Measurements from ENCODE around the gene RGS3.
"Not testable (repeated sequence)": the region's sequence is repeated elsewhere in the genome, so short reads cannot be mapped to it uniquely, and the experiment has no call there.

Gene RGS3

GRCh38 chr9:113463418-113464285, at the start of gene RGS3:
TSS of gene RGS3 (plus strand) at chr9:113463727. CDS start at chr9:113463803, 76 bp downstream.
- no peak for DNase-seq (ENCODE audit: low read depth in 2 of 2)

DNA sequence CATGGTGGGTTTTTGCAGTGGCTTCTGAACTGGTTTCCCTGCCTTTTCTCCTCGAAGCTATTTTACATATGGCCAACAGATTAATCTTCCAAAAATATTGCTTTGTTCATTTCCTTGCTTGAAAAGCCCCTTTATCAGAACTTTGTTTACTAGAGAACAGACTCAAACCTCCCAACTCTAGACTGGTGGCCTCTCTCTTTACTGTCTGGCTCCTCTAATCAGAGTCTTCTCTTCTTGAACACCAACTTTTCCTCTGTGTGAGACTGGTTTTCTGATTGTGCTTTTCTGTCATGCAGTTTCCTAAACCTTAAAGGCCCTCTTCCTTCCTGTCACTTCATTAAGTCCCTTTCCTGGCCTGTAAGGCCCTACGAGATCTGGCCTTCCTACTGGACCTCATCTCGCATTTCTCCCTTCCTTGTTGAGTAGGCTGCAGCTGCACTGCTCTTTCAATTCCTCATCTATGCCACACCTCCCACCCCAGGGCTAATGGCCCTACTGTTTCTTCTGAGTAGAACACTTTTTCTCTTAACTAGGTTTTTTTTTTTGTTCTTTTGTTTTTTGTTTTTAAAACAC, 47.3 kb upstream of the RGS3 start:
- no peak for DNase-seq (ENCODE audit: low read depth in 2 of 2)

- no peak for DNase-seq (ENCODE audit: low read depth in 2 of 2)
Observed at GRCh38 chr9:113417370-113417769, 46.2 kb upstream of the RGS3 start.

- DNase-seq (ENCODE audit: low read depth in 2 of 2): no peak
Observed at GRCh38 chr9:113421726-113422125, 41.8 kb upstream of the RGS3 start.

DNA sequence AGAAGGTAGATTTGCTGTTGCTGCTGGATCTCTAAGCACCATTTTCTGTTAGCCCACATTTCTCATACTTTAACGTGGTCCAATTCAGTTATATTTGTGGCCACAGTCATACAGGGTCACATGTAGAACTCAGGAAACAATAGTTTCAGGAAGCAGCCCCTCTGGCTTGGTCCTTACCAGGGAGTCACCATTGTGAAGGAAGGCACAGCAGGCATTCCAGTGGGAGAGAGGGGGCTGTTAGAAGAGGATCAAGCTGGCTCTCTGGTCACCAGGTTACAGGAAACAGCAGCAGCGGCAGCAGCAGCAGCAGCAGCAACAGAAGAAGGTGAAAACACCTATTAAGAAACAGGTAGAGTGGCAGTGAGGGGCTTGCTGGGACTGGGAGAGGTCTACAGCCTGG, 38.5 kb upstream of the RGS3 start:
- no peak for DNase-seq (ENCODE audit: low read depth in 2 of 2)

DNA sequence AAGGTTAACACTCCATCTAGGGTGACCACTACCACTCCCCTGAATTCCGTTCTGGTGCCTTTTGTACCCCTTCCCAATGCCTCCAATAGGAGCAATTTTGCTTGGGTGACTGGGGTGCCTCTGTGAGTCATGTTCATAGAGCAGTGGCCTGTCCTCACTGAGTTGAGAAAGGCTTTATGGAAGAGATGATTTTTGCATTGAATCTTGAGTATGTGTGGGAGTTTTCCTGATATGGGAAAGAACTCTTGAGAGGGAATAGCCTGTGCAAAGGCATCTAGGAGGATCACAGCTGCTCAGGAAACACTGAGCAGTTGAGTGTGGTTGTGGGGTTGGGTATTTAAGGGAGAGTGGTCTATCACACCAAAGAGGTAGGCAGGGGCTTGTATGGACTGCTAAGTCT, 36.8 kb upstream of the RGS3 start:
- no peak for DNase-seq (ENCODE audit: low read depth in 2 of 2)

- no peak for DNase-seq (ENCODE audit: low read depth in 2 of 2)
Observed at GRCh38 chr9:113427629-113428028, 35.9 kb upstream of the RGS3 start.

- DNase-seq (ENCODE audit: low read depth in 2 of 2): no peak
Observed at GRCh38 chr9:113428062-113428615, 35.4 kb upstream of the RGS3 start.

- DNase-seq (ENCODE audit: low read depth in 2 of 2): no peak
Observed at GRCh38 chr9:113431191-113431590, 32.3 kb upstream of the RGS3 start.

DNA sequence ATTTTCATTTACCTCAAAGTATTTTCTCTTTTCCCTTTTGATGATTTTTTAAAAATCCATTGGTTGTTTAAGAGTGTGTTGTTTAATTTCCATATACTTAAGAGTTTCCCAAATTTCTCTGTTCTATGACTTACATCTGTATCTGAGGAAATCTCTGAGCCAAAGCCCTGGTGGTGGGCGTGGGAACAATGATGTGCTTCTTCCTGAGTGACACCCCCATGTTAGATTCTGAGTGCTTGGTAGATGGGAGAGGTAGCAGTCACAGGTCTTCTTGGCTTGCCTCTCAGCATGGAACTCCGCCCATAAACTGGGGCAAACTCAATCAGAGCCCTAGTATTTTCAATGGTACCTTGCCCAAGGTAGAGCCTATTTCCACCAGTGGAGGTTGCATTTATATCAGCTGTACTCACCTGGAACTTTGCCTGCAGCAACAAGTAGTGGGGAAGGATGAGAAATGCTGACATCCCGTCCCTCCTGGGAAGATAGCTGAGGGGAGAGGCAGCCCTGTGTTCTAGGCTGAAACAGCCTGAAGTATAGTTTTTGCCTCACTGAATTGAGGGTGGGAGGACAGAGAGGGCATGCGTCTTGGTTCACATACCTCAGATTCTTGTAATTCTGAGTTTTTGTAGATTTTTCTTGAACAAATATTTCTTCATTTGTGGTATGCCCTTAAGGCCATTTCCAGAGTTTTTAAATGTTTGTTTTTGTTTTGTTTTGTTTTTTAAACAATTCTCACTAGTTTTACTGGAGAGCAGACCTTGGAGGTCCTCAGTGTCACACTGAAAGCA, 26.6 kb upstream of the RGS3 start:
- DNase-seq (ENCODE audit: low read depth in 2 of 2): no peak

DNA sequence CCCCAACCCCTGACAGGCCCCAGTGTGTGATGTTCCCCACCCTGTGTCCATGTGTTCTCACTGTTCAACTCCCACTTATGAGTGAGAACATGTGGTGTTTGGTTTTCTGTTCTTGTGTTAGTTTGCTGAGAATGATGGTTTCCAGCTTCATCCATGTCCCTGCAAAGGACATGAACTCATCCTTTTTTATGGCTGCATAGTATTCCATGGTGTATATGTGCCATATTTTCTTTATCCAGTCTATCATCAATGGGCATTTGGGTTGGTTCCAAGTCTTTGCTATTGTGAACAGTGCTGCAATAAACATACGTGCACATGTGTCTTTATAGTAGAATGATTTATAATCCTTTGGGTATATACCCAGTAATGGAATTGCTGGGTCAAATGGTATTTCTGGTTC, 25.8 kb upstream of the RGS3 start:
- not testable (repeated sequence) for DNase-seq (ENCODE audit: low read depth in 2 of 2)

GRCh38 chr9:113444736-113445135, 18.8 kb upstream of the RGS3 start:
- DNase-seq (ENCODE audit: low read depth in 2 of 2): no peak

- no peak for DNase-seq (ENCODE audit: low read depth in 2 of 2)
Observed at GRCh38 chr9:113446323-113446740, 17.2 kb upstream of the RGS3 start.

GRCh38 chr9:113449376-113449775, 14.2 kb upstream of the RGS3 start:
- no peak for DNase-seq (ENCODE audit: low read depth in 2 of 2)

DNA sequence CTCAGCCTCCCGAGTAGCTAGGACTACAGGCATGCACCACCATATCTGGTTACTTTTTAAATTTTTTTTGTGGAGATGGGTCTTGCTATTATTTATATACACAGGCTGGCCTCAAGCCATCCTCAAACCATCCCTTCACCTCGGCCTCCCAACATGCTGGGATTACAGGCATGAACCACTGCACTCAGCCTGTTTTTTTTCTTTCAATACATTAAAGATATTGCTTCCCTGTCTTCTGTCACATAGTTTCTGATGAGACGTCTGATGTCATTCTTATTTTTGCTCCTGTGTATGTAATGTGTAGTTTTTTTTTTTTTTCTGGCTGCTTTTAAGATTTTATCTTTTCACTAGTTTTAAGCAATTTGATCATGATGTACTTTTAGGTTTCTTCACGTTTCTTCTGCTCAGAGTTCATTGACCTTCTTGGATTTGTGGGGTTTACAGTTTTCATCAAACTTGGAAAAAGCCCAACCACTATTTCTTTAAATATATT, 11.4 kb upstream of the RGS3 start:
- no peak for DNase-seq (ENCODE audit: low read depth in 2 of 2)

DNA sequence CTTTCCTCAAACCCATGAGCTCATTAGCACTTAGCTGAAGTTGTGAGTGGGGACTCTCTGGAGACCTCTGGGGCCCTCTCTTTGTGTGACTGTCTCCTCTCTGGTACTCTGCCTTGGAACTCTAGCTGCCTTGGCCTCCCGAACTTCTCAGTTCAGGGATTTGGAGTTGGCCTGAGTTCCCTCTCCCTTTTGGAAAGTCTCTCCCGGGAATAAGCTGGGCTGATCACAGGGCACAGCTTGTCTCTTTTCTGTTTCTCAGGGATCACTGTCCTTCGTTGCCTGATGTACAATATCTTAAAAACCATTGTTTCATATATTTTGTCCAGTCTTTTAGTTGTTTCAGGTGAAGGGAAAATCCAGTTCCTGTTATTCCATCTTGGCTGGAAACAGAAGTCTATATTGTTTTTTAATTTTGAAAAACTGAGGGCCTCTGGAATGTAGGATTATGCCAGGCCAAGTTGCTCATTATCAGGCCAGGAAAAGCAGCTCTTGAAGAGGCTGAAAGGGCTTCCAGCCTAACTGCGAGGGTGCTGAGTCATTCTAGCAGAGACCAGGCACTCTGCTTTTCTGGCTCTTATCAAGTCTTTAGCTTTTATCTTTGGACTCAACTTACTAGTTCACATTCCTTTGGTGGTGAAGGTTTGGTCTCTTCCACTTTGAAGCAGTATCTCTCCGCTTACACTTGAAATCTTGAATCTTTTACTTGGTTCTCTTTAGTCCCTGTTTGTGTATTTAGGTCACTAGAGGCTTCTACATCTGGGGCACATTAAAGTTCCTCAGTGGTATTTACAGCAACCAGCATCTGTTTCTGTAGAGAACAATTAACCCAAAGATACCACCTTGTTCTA, 8.4 kb upstream of the RGS3 start:
- DNase-seq (ENCODE audit: low read depth in 2 of 2): no peak

DNA sequence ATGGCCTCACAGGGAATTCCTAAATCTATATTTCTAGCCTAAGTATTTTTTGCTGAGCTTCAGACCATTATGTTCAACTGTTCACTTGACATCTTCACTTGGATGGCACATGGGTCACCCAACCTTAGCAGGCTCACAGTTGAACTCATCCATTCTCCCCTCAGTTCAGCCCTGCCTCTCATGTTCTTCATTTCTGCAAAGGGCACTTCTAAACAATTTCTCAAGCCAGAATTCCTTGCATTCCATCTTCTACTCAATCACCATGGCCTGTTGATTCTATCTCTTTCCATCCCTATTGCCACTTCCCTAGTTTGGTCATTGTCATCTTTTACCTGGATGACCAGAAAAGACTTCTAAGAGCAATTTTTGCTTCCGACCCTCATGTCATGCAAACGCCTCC, 7.3 kb upstream of the RGS3 start:
- DNase-seq (ENCODE audit: low read depth in 2 of 2): no peak

GRCh38 chr9:113461285-113461684, 2.2 kb upstream of the RGS3 start:
- no peak for DNase-seq (ENCODE audit: low read depth in 2 of 2)

DNA sequence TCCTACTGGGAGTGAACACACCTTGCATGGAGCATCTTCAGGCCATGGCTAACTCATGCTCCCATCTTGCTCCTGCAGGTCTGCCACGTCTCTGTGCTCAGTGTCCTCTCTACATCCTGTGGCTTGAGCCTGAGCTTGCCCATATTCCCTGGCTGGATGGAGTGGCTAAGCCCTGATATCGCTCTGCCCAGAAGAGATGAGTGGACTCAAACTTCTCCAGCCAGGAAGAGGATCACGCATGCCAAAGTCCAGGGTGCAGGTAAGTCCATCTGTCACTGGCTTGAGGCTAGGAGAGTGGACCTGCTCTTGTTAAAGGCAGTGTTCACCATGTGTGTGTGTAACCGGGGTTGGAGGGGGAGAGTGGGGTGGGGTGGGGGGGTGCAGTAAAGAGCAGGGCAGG, 1.6 kb upstream of the RGS3 start:
- no peak for DNase-seq (ENCODE audit: low read depth in 2 of 2)

GRCh38 chr9:113462781-113463286, 693 bp upstream of the RGS3 start:
- DNase-seq (ENCODE audit: low read depth in 2 of 2): no peak

GRCh38 chr9:113464286-113464660, 746 bp downstream of the RGS3 start:
- no peak for DNase-seq (ENCODE audit: low read depth in 2 of 2)

All from stimulated activated CD8-positive, alpha-beta memory T cell treated with anti-CD3 and anti-CD28 coated beads, Interleukin-7, amount 100 ng/mL, for 4 hours (primary cell).